ENCODE measurements around the gene DYSF.

DYSF gene

GRCh38 chr2:71578767-71579342 is 125.5 kb downstream of the DYSF start:
- DNase-seq: no peak

DNA sequence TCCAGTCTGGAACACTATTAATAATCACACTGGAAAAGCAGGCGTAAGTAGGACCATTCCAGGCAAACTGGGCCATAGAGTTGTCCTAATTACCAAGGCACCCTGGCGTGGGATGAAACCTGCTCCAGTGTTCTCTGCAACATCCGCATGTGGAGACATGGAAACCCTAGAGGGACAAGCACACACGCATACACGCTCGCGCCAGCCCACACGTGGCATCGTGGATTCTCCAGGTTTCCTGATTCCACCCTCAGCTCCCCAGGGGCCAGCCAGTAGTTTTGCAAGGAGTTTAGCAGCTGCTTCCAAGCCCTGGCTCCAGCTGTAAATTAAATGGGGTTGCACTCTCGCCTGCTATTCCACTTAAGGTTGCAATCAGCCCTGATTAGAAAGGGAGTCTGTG is 127.7 kb downstream of the DYSF start:
- no peak for DNase-seq

GRCh38 chr2:71583876-71584275 is 130.5 kb downstream of the DYSF start:
- no peak for DNase-seq

DNA sequence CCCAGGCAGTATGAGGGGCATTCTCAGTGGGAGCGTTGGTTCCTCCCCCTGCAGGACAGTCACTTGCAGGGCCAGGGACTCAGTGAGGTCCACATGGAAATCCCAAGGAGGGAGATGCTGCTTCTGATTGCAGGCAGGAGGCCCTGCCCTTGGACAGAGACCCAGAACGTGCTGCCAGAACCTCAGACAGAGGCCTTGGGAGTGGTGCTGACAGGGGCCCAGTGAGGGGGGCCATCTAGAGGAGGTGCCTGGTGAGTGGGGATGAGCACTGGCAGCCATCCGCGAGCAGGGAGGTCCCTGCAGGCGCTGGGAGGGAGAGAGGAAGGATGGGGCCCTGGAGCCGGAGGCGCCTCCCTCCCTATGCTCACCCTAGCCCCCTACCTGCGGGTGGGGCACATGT is 133.1 kb downstream of the DYSF start:
- no peak for DNase-seq

DNA sequence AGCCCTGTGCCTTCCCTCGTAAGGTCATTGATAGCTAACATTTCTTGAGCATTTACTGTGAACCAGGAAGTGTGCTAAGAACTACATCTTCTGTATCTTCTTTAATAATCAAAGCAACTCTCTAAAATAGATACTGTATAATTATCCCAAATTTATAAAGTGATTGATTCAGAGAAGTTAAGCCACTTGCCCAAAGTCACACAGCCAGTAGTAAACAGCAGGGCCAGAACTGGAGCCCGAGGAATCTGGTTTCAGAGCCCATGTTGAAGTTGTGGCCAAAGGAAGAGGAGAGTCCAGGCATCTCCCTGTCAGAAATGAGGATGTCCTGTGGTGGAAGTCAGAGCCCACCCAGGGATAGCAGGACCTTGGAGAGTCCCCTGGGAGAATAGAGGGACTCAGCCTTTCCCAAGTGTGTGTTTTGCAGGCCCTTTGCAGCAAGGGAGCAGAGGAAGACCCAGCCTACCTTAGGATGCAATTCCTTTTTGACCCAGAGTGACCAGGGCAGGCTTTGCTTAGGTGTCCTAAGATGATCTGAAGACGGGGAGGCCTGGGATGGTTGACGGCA is 134.2 kb downstream of the DYSF start:
- no peak for DNase-seq

DNA sequence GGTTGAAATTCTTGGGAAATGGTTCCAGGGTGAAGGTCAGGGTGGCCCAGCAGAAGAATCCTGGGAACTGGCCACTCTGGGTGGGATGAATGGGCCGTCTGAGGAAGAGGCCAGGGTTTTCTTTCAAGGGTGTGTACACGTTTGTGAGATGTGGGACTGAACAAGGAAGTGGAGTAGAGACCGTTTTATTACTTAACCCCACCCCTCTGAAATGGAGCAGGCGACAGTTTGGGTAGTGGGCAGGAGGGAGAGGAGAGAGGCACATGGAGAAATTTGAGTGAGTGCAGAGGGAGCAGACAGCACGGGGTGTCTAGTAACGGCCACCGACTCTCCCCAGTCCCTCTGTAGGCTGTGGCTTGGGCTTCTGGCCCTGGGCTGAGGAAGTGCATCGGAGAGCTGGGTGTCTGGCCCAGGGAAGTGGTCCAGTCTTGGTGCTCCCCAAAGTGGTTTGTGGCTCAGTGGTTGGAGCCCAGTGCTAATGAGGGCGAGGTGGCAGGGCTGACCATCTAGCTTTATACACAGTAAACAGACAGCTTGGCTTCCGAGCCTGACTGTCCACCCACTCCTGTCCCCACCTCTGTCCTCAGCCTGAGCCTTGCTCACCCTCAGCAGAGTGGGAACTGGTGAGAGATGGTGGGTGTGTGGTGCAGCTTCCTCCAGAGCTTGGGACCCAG is 135.3 kb downstream of the DYSF start:
- no peak for DNase-seq

GRCh38 chr2:71589763-71590162 is 136.4 kb downstream of the DYSF start:
- no peak for DNase-seq

DNA sequence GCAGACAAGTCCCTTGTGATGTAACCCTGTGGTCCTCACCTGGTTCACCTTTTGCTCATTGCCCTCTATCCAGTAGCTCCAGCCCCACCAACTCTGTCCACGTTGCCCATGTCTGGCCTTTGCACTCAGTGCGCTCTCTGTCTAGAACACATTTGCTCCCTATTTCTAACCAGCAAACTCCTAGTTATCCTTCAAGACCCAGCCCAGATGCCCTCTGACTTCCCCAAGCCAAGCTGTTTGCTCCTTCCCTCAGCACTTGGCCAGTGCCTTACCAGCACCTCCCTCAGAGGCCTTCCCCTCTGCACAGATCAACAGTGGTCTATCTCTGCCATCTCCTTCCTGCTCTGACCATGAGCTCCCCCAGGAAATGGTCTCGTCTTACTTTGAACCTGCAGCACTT is 137.7 kb downstream of the DYSF start:
- DNase-seq: no peak

DNA sequence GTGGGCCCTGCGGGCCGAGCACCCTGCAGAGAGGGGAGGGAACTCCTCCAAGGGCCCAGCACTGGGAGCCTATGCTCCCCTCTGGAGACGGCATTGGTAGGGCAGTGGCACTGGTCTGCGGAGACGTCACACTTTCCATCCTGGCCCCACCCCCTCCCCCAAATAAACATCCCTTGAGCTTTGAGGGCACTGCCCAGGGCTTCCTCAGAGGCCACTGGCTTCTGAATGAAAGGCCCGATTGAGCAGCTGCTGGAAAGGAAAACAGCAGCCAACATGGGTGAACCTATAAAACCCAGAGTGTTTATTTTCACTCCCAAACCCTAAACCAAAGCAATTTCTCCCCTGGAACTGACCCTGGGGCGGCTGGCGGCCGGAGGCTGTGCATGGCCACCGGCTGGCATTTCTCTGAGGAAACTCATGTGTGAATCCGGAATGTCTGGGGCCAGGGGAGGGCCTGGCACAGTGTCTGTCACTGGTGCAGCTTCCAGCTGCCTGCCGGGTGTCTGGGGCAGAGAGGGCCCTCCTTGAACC is 138.9 kb downstream of the DYSF start:
- DNase-seq: no peak

GRCh38 chr2:71595569-71595968 is 142.2 kb downstream of the DYSF start:
- DNase-seq: no peak

DNA sequence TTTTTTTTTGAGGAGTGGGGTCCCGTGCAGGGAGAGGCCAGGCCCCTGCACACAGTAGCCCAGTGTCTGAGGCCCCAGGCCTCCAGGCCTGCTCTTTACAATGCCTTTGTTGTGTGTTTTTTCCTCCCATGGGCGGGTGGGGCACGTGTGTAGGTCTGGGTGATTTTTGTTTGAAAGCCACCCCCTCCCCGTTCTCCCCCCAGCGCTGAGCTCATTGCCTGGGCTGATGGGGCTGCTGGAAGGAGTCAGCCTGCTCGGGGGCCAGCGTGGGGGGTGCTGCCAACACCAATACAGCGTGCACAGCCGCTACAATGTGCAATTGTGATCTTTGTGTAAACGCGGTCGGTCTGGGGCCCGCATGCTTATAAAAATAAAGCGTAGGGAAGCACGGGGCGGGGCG is 142.7 kb downstream of the DYSF start:
- DNase-seq: no peak

DNA sequence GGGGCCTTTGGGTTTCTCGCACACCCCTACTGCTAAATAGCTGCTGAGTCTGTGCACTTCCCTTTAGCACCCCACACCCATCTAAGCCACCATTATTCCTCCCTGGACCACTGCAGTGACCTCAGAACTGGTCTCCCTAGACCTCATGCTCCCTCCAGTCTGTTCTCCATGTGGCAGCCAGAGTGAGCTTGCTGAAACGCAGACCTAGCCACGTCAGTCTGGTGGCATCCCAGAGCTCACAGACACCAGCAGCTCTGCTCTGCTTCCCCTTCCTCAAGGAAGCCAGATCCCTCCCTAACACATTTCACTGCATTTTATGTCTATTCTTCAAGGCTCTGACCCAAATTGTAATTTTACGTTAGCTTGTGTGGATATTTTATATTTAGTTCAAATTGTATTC is 144.4 kb downstream of the DYSF start:
- DNase-seq: no peak

DNA sequence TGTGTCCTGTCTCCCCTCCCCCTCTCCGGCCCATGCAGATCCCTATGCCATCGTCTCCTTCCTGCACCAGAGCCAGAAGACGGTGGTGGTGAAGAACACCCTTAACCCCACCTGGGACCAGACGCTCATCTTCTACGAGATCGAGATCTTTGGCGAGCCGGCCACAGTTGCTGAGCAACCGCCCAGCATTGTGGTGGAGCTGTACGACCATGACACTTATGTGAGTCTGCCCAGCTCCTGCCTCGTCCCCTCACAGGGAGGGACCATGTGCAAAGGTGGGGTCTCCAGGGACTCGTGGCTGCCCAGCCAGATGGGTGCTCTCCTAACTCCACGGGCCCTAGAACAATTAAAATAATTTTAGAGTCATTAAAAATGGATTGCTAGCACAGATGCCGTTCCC is 145.2 kb downstream of the DYSF start:
- DNase-seq: no peak

- no peak for DNase-seq
Measured at GRCh38 chr2:71599038-71599437, 145.7 kb downstream of the DYSF start.

- DNase-seq: no peak
Measured at GRCh38 chr2:71599646-71600236, 146.4 kb downstream of the DYSF start.

GRCh38 chr2:71600555-71600954 is 147.2 kb downstream of the DYSF start:
- no peak for DNase-seq

GRCh38 chr2:71601136-71602114 is 148.1 kb downstream of the DYSF start:
- DNase-seq: no peak

- DNase-seq: no peak
Measured at GRCh38 chr2:71602115-71602495, 148.7 kb downstream of the DYSF start.

DNA sequence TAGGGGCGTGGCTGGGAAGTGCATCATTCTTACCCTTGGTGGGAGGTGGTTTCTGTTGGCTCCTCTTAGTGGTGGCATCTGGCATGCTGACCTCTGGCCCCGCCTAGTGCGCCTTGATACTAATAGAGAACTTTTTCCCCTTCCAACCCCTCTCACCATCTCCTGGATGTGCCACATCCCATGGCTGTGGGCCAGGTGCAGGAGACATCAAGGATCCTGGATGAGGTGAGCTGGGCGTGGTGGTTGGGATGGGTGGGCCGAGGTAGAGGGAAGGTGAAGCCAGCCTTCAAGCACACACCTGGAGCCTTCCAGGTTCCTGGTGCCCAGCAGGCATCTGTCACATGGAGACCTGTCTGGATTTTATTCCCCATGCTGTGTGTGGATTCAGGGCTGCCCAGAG is 149.2 kb downstream of the DYSF start:
- DNase-seq: no peak

DNA sequence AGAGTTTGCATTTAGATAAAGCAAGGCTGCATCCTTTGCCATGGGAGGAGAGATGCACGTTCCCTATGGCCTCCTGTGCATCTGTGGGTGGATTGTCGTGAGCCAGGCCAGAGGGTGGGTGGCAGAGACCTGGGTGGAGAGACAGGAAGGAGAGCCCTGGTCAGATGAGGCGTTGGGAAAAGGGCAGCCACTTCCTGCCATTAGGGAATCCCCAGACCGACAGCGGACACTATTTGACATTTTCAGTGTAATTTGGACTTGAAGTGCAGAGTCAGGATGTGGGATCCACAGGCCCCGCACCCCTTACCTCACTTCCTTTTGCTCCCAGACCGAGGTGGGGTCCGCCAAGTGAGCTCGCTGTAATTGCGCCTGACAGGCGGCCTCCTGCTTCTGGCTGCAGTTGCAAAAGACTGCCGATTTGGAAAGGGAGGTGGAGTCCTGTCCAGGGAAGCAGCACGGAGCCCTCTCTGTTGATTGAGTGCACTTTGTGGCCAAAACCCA is 150.0 kb downstream of the DYSF start:
- no peak for DNase-seq

GRCh38 chr2:71603851-71604725 is 150.7 kb downstream of the DYSF start:
- DNase-seq: no peak

DNA sequence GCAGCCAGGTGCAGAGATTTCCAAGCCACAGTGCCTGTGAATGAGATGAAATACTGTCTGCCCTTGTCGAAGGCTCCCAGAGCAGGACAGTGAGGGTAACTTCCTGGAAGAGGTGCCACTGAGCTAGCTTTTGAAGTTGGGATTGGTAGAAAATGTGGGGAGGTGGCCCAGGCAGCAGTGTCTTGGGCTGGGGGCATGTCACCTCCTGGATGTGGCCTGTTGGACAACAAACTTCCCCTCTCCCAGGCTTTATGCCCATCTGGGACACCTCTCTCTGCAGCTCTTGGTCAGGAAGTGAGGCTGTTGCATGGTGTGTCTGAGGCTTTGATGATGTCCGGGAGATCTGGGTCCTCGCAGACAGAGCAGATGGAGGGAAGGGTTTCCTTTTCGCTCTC is 151.4 kb downstream of the DYSF start:
- DNase-seq: no peak
